Tibial nerve (tissue), 3 donors: ENCODE data around the gene FLOT1.

ENCODE experiments used
- CTCF ChIP-seq, 5 experiments: fragments of 200-600 bp in 3 of 5; fragments of 450-650 bp in 2 of 5; sonication (generic) in 3 of 5; IDR thresholded peaks; one replicate each; pipeline ENCODE4 v1.5.1; 2016 to 2019; ENCODE audit warnings: antibody characterized with exemption in 5 of 5, mild to moderate bottlenecking in 3 of 5, moderate library complexity in 2 of 5
- POLR2A ChIP-seq, 2 donors: fragments of 450-650 bp; IDR thresholded peaks; one replicate each; pipeline ENCODE4 v1.6.1; 2017; ENCODE audit warnings: antibody characterized with exemption in 2 of 2, mild to moderate bottlenecking in 2 of 2, moderate library complexity in 2 of 2

GRCh38 chr6:30689022-30689865 lies 53.2 kb downstream of the FLOT1 start:
- no peak for TF ChIP-seq CTCF (IDR thresholded peaks at IDR 0.05)
- TF ChIP-seq POLR2A (IDR thresholded peaks at IDR 0.05), result no peak
